Measurements from ENCODE around the gene LRRC56. TPM values are rescaled to one million over a fixed set of nuclear protein-coding genes. Genes with fewer than 3 reads are reported as not detected.

The LRRC56 gene
- total RNA-seq, 2 experiments from 2014 or later, result 2.4 TPM

- Mint-ChIP-seq H3K4me3 (no peak overlapping the region), H3K36me3 (ENCODE audit: low read depth) (peaks cover 51% of the 10 kb centered on the region), H3K9me3 (no peaks in the 10 kb centered on the region), H3K4me1 (ENCODE audit: low read depth) (no peaks in the 10 kb centered on the region), H3K27me3 (no peaks in the 10 kb centered on the region), H3K27ac (no peak overlapping the region)
- CTCF ChIA-PET, result interaction anchor here (0.9 kb wide), 1 partner anchor 42 kb away, joined by 3 read pairs; no protein-coding TSS in a partner anchor
- Histone ChIP-seq H3K36me3 (ENCODE audit: insufficient read depth, low read length) (peaks cover 30% of the 10 kb centered on the region), H3K27ac (ENCODE audit: low read depth in 1 of 2, low read length in 2 of 2) (no peak overlapping the region), H3K9me3 (ENCODE audit: control insufficient read depth in 1 of 2, insufficient read depth in 1 of 2, low read length in 2 of 2) (no peaks in the 10 kb centered on the region), H3K4me1 (ENCODE audit: insufficient read depth, low read length) (no peaks in the 10 kb centered on the region), H3K27me3 (ENCODE audit: control insufficient read depth in 1 of 2, insufficient read depth in 2 of 2, low read length in 2 of 2) (no peaks in the 10 kb centered on the region), H3K4me3 (ENCODE audit: low read length) (no peak overlapping the region)
- DNase-seq (no peak), ATAC-seq (ENCODE audit: poor library complexity) (no peak)
- no peak for TF ChIP-seq CTCF (IDR thresholded peaks at IDR 0.05)
- intact Hi-C loops (cut with DNase I, micrococcal nuclease), result no loop called here
- POLR2A ChIA-PET, result no interaction called here
These were observed 44.7 kb upstream of the LRRC56 start for GRCh38 chr11:492427-493226.

- ChIA-PET CTCF (no interaction called here), POLR2A (no interaction called here)
- Mint-ChIP-seq H3K27me3 (no peaks in the 10 kb centered on the region), H3K4me3 (no peak overlapping the region), H3K9me3 (no peaks in the 10 kb centered on the region), H3K27ac (no peak overlapping the region), H3K36me3 (ENCODE audit: low read depth) (peaks cover 60% of the 10 kb centered on the region), H3K4me1 (ENCODE audit: low read depth) (no peaks in the 10 kb centered on the region)
- H3K36me3 ChIP-seq (ENCODE audit: insufficient read depth, low read length), result peaks cover 53% of the 10 kb centered on the region
- DNase-seq (no peak), ATAC-seq (ENCODE audit: poor library complexity) (no peak)
- intact Hi-C loops (cut with DNase I, micrococcal nuclease), result no loop called here
- no peaks in the 10 kb centered on the region for H3K9me3 ChIP-seq (ENCODE audit: control insufficient read depth in 1 of 2, insufficient read depth in 1 of 2, low read length in 2 of 2)
- TF ChIP-seq CTCF (IDR thresholded peaks at IDR 0.05), result no peak
- no peak overlapping the region for H3K4me3 ChIP-seq (ENCODE audit: low read length)
- H3K4me1 ChIP-seq (ENCODE audit: insufficient read depth, low read length), result no peaks in the 10 kb centered on the region
- no peaks in the 10 kb centered on the region for H3K27me3 ChIP-seq (ENCODE audit: control insufficient read depth in 1 of 2, insufficient read depth in 2 of 2, low read length in 2 of 2)
- H3K27ac ChIP-seq (ENCODE audit: low read depth in 1 of 2, low read length in 2 of 2), result no peak overlapping the region
These were observed 42.4 kb upstream of the LRRC56 start for GRCh38 chr11:494761-495536.

GRCh38 chr11:495537-495931 is 41.8 kb upstream of the LRRC56 start:
- Histone ChIP-seq H3K36me3 (ENCODE audit: insufficient read depth, low read length) (peaks cover 59% of the 10 kb centered on the region), H3K27me3 (ENCODE audit: control insufficient read depth in 1 of 2, insufficient read depth in 2 of 2, low read length in 2 of 2) (no peaks in the 10 kb centered on the region), H3K4me3 (ENCODE audit: low read length) (no peak overlapping the region), H3K27ac (ENCODE audit: low read depth in 1 of 2, low read length in 2 of 2) (no peak overlapping the region), H3K4me1 (ENCODE audit: insufficient read depth, low read length) (no peaks in the 10 kb centered on the region), H3K9me3 (ENCODE audit: control insufficient read depth in 1 of 2, insufficient read depth in 1 of 2, low read length in 2 of 2) (no peaks in the 10 kb centered on the region)
- no peak for ATAC-seq (ENCODE audit: poor library complexity)
- CTCF ChIA-PET, result no interaction called here
- Mint-ChIP-seq H3K27me3 (no peaks in the 10 kb centered on the region), H3K27ac (no peak overlapping the region), H3K4me1 (ENCODE audit: low read depth) (no peaks in the 10 kb centered on the region), H3K4me3 (no peak overlapping the region), H3K36me3 (ENCODE audit: low read depth) (peaks cover 60% of the 10 kb centered on the region), H3K9me3 (no peaks in the 10 kb centered on the region)
- no peak for TF ChIP-seq CTCF (IDR thresholded peaks at IDR 0.05)
- POLR2A ChIA-PET, result no interaction called here
- intact Hi-C loops (cut with DNase I, micrococcal nuclease), result no loop called here
- no peak for DNase-seq

Data from CD4-positive, alpha-beta T cell (primary cell).